Ovary (tissue), 9 donors: ENCODE measurements around the gene CNTN5. TPM values are rescaled to one million over a fixed set of nuclear protein-coding genes. Genes with fewer than 3 reads are reported as not detected.

Experiments
- DNase-seq, 5 donors: peaks; one replicate each; pipeline ENCODE4 v3.0.0-alpha.2; 2019 to 2020
- H3K27ac ChIP-seq, 2 donors: fragments of 200-600 bp; one replicate each; pipeline versions ENCODE4 v1.5.1 to v1.8.0; 2019 to 2022
- H3K27me3 ChIP-seq: fragments of 200-600 bp; one replicate; pipeline ENCODE4 v1.8.0; 2022
- H3K36me3 ChIP-seq: fragments of 200-600 bp; sonication (generic); one replicate; pipeline ENCODE4 v1.5.1; 2019
- H3K4me1 ChIP-seq: one replicate; pipeline ENCODE4 v1.8.1; 2013; ENCODE audit warnings: mild to moderate bottlenecking, moderate library complexity; ENCODE audit not compliant: insufficient read depth
- H3K4me3 ChIP-seq: fragments of 200-600 bp; sonication (generic); one replicate; pipeline ENCODE4 v1.5.1; 2017
- H3K9me3 ChIP-seq, 2 donors: fragments of 200-600 bp in 1 of 2; sonication (generic) in 1 of 2; one replicate each; pipeline versions ENCODE4 v1.5.1 to v1.8.1; 2013 to 2019; ENCODE audit warnings: mild to moderate bottlenecking in 1 of 2, moderate library complexity in 1 of 2
- CTCF ChIP-seq, 3 donors: fragments of 450-650 bp in 2 of 3; fragments of 200-600 bp in 1 of 3; IDR thresholded peaks; one replicate each; pipeline versions ENCODE4 v1.5.1 to v1.8.0; 2016 to 2022; ENCODE audit warnings: antibody characterized with exemption in 3 of 3, mild to moderate bottlenecking in 1 of 3
- EP300 ChIP-seq: sonication (generic); formaldehyde crosslinking; IDR thresholded peaks from one replicate; pipeline ENCODE4 v1.6.1; 2017; ENCODE audit warnings: antibody characterized with exemption
- POLR2A ChIP-seq: fragments of 450-650 bp; IDR thresholded peaks from one replicate; pipeline ENCODE4 v1.6.1; 2017; ENCODE audit warnings: antibody characterized with exemption, mild to moderate bottlenecking, moderate library complexity
- WGBS, 3 donors: extraction: QIAGEN DNeasy Blood & Tissue Kit in 1 of 3; methylation state at CpG; one replicate each; pipeline versions ENCODE4 v1.1.5 to v1.1.7; 2013 to 2017; 5-methylcytosine and 5-hydroxymethylcytosine counted together
- intact Hi-C, 4 donors: fragments of 100-400 bp; cut with DNase I; formaldehyde crosslinking; loops; one replicate each; pipeline versions ENCODE4 v1.11.0 to v1.15.1; 2022 to 2023
- polyA plus RNA-seq, 2 donors: library from polyadenylated mRNA; stranded (reverse); fragments of 200-250 nt in 1 of 2; fragments of 350-450 nt in 1 of 2; fragmentation: Illumina TruSeq in 1 of 2; extraction: RNeasy Lipid Tissue Mini Kit (QIAGEN cat#74804) in 1 of 2; gene quantifications; one replicate each; pipeline ENCODE4 v1.2.3, GENCODE V29; 2013 to 2014
- total RNA-seq, 7 donors: library from RNA; depleted of rRNA in 2 of 7; stranded (reverse); fragments of >200 nt in 2 of 7; fragmentation: NEBNext Ultra II Directional in 3 of 7; extraction: Animal tissue kit (Norgen Biotek cat#: 25700) in 3 of 7; gene quantifications; one replicate each; pipeline versions ENCODE4 v1.1.0 to v1.2.4, GENCODE V29; 2016 to 2023
- donor health status: DM: no; HTN: no; CAD: no; lungs with moderate emphysema.
- donor health status: DM: no; HTN: no; CAD: no.
- donor health status: Bipolar disorder and iron deficiency.
- donor health status: DM: yes; HTN: yes; CAD: no.
- donor health status: DM: no; HTN: no; CAD: no.
- donor health status: DM: yes; HTN: yes; CAD: no.

Gene CNTN5
- total and polyA plus RNA-seq, 9 donors: 0.02 to 1.1 (median 0.15) TPM; not detected in 5

GRCh38 chr11:99916078-99916477 lies 895.3 kb downstream of the CNTN5 start:
- H3K4me1 ChIP-seq: no peaks in the 10 kb centered on the region
- H3K27me3 ChIP-seq: no peaks in the 10 kb centered on the region
- no peak overlapping the region for H3K4me3 ChIP-seq
- intact Hi-C loops: no loop called here
- H3K36me3 ChIP-seq: no peaks in the 10 kb centered on the region
- 81 to 84% (median 83%) methylated on average over 4 of the region's 4 CpGs for WGBS, 3 donors
- no peaks in the 10 kb centered on the region for H3K9me3 ChIP-seq
- TF ChIP-seq POLR2A (no peak), EP300 (no peak), CTCF (IDR thresholded peaks at IDR 0.05) (no peak)
- H3K27ac ChIP-seq: no peak overlapping the region
- no peak for DNase-seq

GRCh38 chr11:99918761-99919160 lies 898.0 kb downstream of the CNTN5 start:
- H3K4me1 ChIP-seq: no peaks in the 10 kb centered on the region
- H3K27ac ChIP-seq: no peak overlapping the region
- intact Hi-C loops: no loop called here

GRCh38 chr11:99920956-99921355 lies 900.2 kb downstream of the CNTN5 start:
- H3K4me1 ChIP-seq: no peaks in the 10 kb centered on the region
- no peak for DNase-seq
- intact Hi-C loops: no loop called here
- no peak overlapping the region for H3K4me3 ChIP-seq
- H3K9me3 ChIP-seq: no peaks in the 10 kb centered on the region
- H3K27me3 ChIP-seq: no peaks in the 10 kb centered on the region
- H3K36me3 ChIP-seq: no peaks in the 10 kb centered on the region
- WGBS, 3 donors: 88 to 92% (median 90%) methylated on average over 3 of the region's 3 CpGs
- H3K27ac ChIP-seq: no peak overlapping the region
- no peak for TF ChIP-seq CTCF (IDR thresholded peaks at IDR 0.05)
- TF ChIP-seq EP300: no peak
- TF ChIP-seq POLR2A: no peak

More at GRCh38 chr11:99918761-99919160, 898.0 kb downstream of the CNTN5 start:
- TF ChIP-seq EP300: no peak
- WGBS, 3 donors: 67 to 90% (median 69%) methylated on average over 3 of the region's 3 CpGs
- no peaks in the 10 kb centered on the region for H3K9me3 ChIP-seq
- H3K27me3 ChIP-seq: no peaks in the 10 kb centered on the region
- H3K36me3 ChIP-seq: no peaks in the 10 kb centered on the region
- no peak for DNase-seq
- no peak overlapping the region for H3K4me3 ChIP-seq

- no peaks in the 10 kb centered on the region for H3K36me3 ChIP-seq
- TF ChIP-seq EP300: no peak
- TF ChIP-seq CTCF (IDR thresholded peaks at IDR 0.05): no peak
- no peak for TF ChIP-seq POLR2A
- no peaks in the 10 kb centered on the region for H3K27me3 ChIP-seq
- no peaks in the 10 kb centered on the region for H3K4me1 ChIP-seq
- no peaks in the 10 kb centered on the region for H3K9me3 ChIP-seq
- intact Hi-C loops: no loop called here
- WGBS, 3 donors: 0% methylated on average over 1 of the region's 1 CpG
- DNase-seq: no peak
- H3K27ac ChIP-seq: no peak overlapping the region
- H3K4me3 ChIP-seq: no peak overlapping the region
Measured at GRCh38 chr11:99925968-99926367, 905.2 kb downstream of the CNTN5 start.

- Histone ChIP-seq H3K4me1 (no peaks in the 10 kb centered on the region), H3K36me3 (no peaks in the 10 kb centered on the region), H3K27ac (no peak overlapping the region), H3K4me3 (no peak overlapping the region), H3K27me3 (no peaks in the 10 kb centered on the region), H3K9me3 (no peaks in the 10 kb centered on the region)
- intact Hi-C loops: no loop called here
- WGBS, 3 donors: 75 to 83% (median 77%) methylated on average over 2 of the region's 2 CpGs
- no peak for TF ChIP-seq POLR2A
- no peak for TF ChIP-seq CTCF (IDR thresholded peaks at IDR 0.05)
- no peak for TF ChIP-seq EP300
- no peak for DNase-seq
Measured at GRCh38 chr11:99932684-99933083, 911.9 kb downstream of the CNTN5 start.
